ENCODE measurements around the gene MAST2.

GRCh38 chr1:45877264-45877663 is 73.9 kb downstream of the MAST2 start:
- TF ChIP-seq EZH2 (IDR thresholded peaks at IDR 0.05; ENCODE audit: borderline replicate concordance, low read length), result no peak
- TF ChIP-seq, protein P1, sequence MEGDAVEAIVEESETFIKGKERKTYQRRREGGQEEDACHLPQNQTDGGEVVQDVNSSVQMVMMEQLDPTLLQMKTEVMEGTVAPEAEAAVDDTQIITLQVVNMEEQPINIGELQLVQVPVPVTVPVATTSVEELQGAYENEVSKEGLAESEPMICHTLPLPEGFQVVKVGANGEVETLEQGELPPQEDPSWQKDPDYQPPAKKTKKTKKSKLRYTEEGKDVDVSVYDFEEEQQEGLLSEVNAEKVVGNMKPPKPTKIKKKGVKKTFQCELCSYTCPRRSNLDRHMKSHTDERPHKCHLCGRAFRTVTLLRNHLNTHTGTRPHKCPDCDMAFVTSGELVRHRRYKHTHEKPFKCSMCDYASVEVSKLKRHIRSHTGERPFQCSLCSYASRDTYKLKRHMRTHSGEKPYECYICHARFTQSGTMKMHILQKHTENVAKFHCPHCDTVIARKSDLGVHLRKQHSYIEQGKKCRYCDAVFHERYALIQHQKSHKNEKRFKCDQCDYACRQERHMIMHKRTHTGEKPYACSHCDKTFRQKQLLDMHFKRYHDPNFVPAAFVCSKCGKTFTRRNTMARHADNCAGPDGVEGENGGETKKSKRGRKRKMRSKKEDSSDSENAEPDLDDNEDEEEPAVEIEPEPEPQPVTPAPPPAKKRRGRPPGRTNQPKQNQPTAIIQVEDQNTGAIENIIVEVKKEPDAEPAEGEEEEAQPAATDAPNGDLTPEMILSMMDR (conservative IDR thresholded peaks at IDR 0.05 in 1 of 2, IDR thresholded peaks at IDR 0.05 in 1 of 2; ENCODE audit: extremely low read depth in 1 of 2, insufficient read depth in 1 of 2, low read depth in 1 of 2, low read length in 2 of 2), result no peak

All from mammary epithelial cell (primary cell).